Activated CD4-positive, CD25-positive, alpha-beta regulatory T cell treated with anti-CD3 and anti-CD28 coated beads, Interleukin-2, amount 50 U/mL, for 16 hours (primary cell): ENCODE results near the gene NUP214.
"Not testable (repeated sequence)": the region's sequence is repeated elsewhere in the genome, so short reads cannot be mapped to it uniquely, and the experiment has no call there.

Experiments used
- DNase-seq: peaks from one replicate; pipeline ENCODE4 v3.0.0-alpha.2; 2020; ENCODE audit warnings: low read depth, low spot score

The NUP214 gene

GRCh38 chr9:131096269-131097125 lies 28.9 kb upstream of the NUP214 start, which contains the start of gene AIF1L:
TSS of gene AIF1L (plus strand) at chr9:131096531. CDS start at chr9:131096630, 99 bp downstream.
- DNase-seq, result no peak

- DNase-seq, result no peak
Observed at GRCh38 chr9:131097126-131097947, 28.0 kb upstream of the NUP214 start.

- DNase-seq, result no peak
Observed at GRCh38 chr9:131097948-131098278, 27.5 kb upstream of the NUP214 start.

- DNase-seq, result no peak
Observed at GRCh38 chr9:131098391-131099101, 26.8 kb upstream of the NUP214 start.

- DNase-seq, result no peak
Observed at GRCh38 chr9:131099102-131099606, 26.2 kb upstream of the NUP214 start.

- DNase-seq, result not testable (repeated sequence)
Observed at GRCh38 chr9:131099845-131100244, 25.5 kb upstream of the NUP214 start.

GRCh38 chr9:131100445-131100844 lies 24.9 kb upstream of the NUP214 start:
- no peak for DNase-seq

- DNase-seq, result no peak
Observed at GRCh38 chr9:131101207-131101964, 24.0 kb upstream of the NUP214 start.

- DNase-seq, result no peak
Observed at GRCh38 chr9:131103024-131103423, 22.4 kb upstream of the NUP214 start.

GRCh38 chr9:131103535-131103934 lies 21.9 kb upstream of the NUP214 start:
- DNase-seq, result no peak

- DNase-seq, result no peak
Observed at GRCh38 chr9:131104016-131104740, 21.2 kb upstream of the NUP214 start.

- no peak for DNase-seq
Observed at GRCh38 chr9:131105952-131106351, 19.4 kb upstream of the NUP214 start.

- DNase-seq, result no peak
Observed at GRCh38 chr9:131107760-131108159, 17.6 kb upstream of the NUP214 start.

GRCh38 chr9:131111186-131111853 lies 14.1 kb upstream of the NUP214 start:
- DNase-seq, result no peak

GRCh38 chr9:131111854-131112311 lies 13.5 kb upstream of the NUP214 start:
- DNase-seq, result no peak

GRCh38 chr9:131112374-131113154 lies 12.8 kb upstream of the NUP214 start:
- DNase-seq, result no peak

- DNase-seq, result no peak
Observed at GRCh38 chr9:131113655-131114054, 11.7 kb upstream of the NUP214 start.

GRCh38 chr9:131114084-131114535 lies 11.3 kb upstream of the NUP214 start:
- DNase-seq, result no peak

- DNase-seq, result not testable (repeated sequence)
Observed at GRCh38 chr9:131115360-131115742, 10.0 kb upstream of the NUP214 start.
